Peyer's patch (tissue), 4 donors: ENCODE results near the gene GPC6.

Experiments
- POLR2A ChIP-seq, 2 donors: fragments of 450-650 bp; IDR thresholded peaks; one replicate each; pipeline ENCODE4 v1.5.1; 2017; ENCODE audit warnings: antibody characterized with exemption in 2 of 2, mild to moderate bottlenecking in 2 of 2, moderate library complexity in 2 of 2
- TF ChIP-seq, protein P1 (sequence below), 6 experiments: fragments of 450-650 bp in 4 of 6; fragments of 200-600 bp in 2 of 6; sonication (generic) in 1 of 6; IDR thresholded peaks; one replicate each; pipeline ENCODE4 v1.5.1; 2017 to 2019; ENCODE audit warnings: antibody characterized with exemption in 6 of 6, mild to moderate bottlenecking in 3 of 6, moderate library complexity in 1 of 6

DNA sequence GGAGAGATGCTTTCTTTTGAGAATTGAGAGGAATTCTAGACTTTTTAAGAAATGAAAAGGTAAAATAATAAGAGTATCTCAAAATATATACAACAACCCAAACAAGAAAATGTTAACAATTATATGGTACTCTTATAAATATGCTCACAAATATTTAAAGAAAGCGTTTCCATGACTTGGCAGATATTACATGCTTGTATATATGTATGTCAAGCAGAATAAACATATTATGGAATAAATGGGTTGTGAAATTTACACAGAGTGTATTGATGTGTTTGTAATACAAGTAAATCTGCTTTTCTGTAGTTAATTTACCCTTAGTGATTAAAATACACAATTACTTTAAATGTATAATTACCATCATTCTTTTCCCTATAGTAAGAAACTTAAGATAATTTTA lies 65.8 kb downstream of the GPC6 start:
- TF ChIP-seq, protein P1, sequence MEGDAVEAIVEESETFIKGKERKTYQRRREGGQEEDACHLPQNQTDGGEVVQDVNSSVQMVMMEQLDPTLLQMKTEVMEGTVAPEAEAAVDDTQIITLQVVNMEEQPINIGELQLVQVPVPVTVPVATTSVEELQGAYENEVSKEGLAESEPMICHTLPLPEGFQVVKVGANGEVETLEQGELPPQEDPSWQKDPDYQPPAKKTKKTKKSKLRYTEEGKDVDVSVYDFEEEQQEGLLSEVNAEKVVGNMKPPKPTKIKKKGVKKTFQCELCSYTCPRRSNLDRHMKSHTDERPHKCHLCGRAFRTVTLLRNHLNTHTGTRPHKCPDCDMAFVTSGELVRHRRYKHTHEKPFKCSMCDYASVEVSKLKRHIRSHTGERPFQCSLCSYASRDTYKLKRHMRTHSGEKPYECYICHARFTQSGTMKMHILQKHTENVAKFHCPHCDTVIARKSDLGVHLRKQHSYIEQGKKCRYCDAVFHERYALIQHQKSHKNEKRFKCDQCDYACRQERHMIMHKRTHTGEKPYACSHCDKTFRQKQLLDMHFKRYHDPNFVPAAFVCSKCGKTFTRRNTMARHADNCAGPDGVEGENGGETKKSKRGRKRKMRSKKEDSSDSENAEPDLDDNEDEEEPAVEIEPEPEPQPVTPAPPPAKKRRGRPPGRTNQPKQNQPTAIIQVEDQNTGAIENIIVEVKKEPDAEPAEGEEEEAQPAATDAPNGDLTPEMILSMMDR (IDR thresholded peaks at IDR 0.05) = no peak
- TF ChIP-seq POLR2A (IDR thresholded peaks at IDR 0.05) = no peak
